PC-9 (cell line): Measurements from ENCODE around the gene SLC16A4.

Experiments
- CTCF ChIP-seq: fragments of 200-600 bp; sonication (generic); conservative IDR thresholded peaks from 2 replicates; pipeline ENCODE4 v1.6.1; 2017; ENCODE audit warnings: mixed run types, antibody characterized with exemption, mild to moderate bottlenecking, moderate library complexity
- EZH2 ChIP-seq: fragments of 200-600 bp; sonication (generic); IDR thresholded peaks from 2 replicates; pipeline ENCODE4 v1.8.0; 2017; ENCODE audit warnings: antibody characterized with exemption, low read depth

GRCh38 chr1:110385369-110385768, 5.5 kb downstream of the SLC16A4 start:
- TF ChIP-seq CTCF (no peak), EZH2 (no peak)
